HEK293 (cell line): ENCODE measurements around the gene HOXA11.

Source experiments
- CTCF ChIP-seq: fragments of 450-650 bp; formaldehyde crosslinking; IDR thresholded peaks from 2 replicates; pipeline ENCODE4 v1.5.1; 2016; ENCODE audit warnings: missing biosample characterization, missing genetic modification characterization
- GFI1B ChIP-seq: fragments of 450-650 bp; formaldehyde crosslinking; IDR thresholded peaks from 2 replicates; pipeline ENCODE4 v1.5.1; 2016; ENCODE audit warnings: missing biosample characterization, missing genetic modification characterization
- PBX3 ChIP-seq: sonication (generic); formaldehyde crosslinking; IDR thresholded peaks from 2 replicates; pipeline ENCODE4 v1.8.1; 2022; ENCODE audit warnings: mild to moderate bottlenecking, moderate library complexity, missing genetic modification reagents
- PRDM1 ChIP-seq: fragments of 450-650 bp; formaldehyde crosslinking; IDR thresholded peaks from 2 replicates; pipeline ENCODE4; 2016; ENCODE audit warnings: missing biosample characterization, missing genetic modification characterization
- REST ChIP-seq: fragments of 450-650 bp; formaldehyde crosslinking; IDR thresholded peaks from 2 replicates; pipeline ENCODE4 v1.5.1; 2016; ENCODE audit warnings: missing biosample characterization, missing genetic modification characterization
- SALL2 ChIP-seq: fragments of 450-650 bp; formaldehyde crosslinking; IDR thresholded peaks from 2 replicates; pipeline ENCODE4 v1.5.0; 2017; ENCODE audit warnings: missing biosample characterization, mild to moderate bottlenecking, missing genetic modification characterization, borderline replicate concordance
- WT1 ChIP-seq: fragments of 450-650 bp; formaldehyde crosslinking; IDR thresholded peaks from 2 replicates; pipeline ENCODE4 v1.5.1; 2016; ENCODE audit warnings: missing biosample characterization, missing genetic modification characterization
- ZNF138 ChIP-seq: fragments of 450-650 bp; formaldehyde crosslinking; IDR thresholded peaks from 2 replicates; pipeline ENCODE4 v1.5.1; 2016; ENCODE audit warnings: missing biosample characterization, missing genetic modification characterization, borderline replicate concordance
- ZNF175 ChIP-seq: fragments of 450-650 bp; formaldehyde crosslinking; IDR thresholded peaks from 2 replicates; pipeline ENCODE4 v1.5.1; 2016; ENCODE audit warnings: missing biosample characterization, missing genetic modification characterization
- ZNF639 ChIP-seq: fragments of 450-650 bp; formaldehyde crosslinking; IDR thresholded peaks from 2 replicates; pipeline ENCODE4 v1.5.1; 2016; ENCODE audit warnings: missing biosample characterization, missing genetic modification characterization
- ZNF704 ChIP-seq: fragments of 450-650 bp; formaldehyde crosslinking; IDR thresholded peaks from 2 replicates; pipeline ENCODE4 v1.5.1; 2016; ENCODE audit warnings: missing biosample characterization, missing genetic modification characterization
- ZNF768 ChIP-seq: fragments of 450-650 bp; formaldehyde crosslinking; IDR thresholded peaks from 2 replicates; pipeline ENCODE4 v1.5.1; 2018; ENCODE audit warnings: missing biosample characterization, mild to moderate bottlenecking, missing genetic modification characterization
- ZSCAN4 ChIP-seq: fragments of 450-650 bp; formaldehyde crosslinking; IDR thresholded peaks from 2 replicates; pipeline ENCODE4 v1.5.1; 2017; ENCODE audit warnings: missing biosample characterization, missing genetic modification characterization

- no peak for TF ChIP-seq ZNF138 (tag by site-specific recombination)
- TF ChIP-seq CTCF (tag by site-specific recombination), result no peak
- no peak for TF ChIP-seq ZSCAN4 (tag by site-specific recombination)
- TF ChIP-seq ZNF639 (tag by site-specific recombination), result no peak
- no peak for TF ChIP-seq SALL2
- TF ChIP-seq PBX3, result no peak
- no peak for TF ChIP-seq WT1
- no peak for TF ChIP-seq ZNF704 (tag by site-specific recombination)
- TF ChIP-seq ZNF768 (tag by site-specific recombination), result no peak
- TF ChIP-seq PRDM1 (tag by site-specific recombination), result no peak
- TF ChIP-seq ZNF175 (tag by site-specific recombination), result no peak
- no peak for TF ChIP-seq REST (tag by site-specific recombination)
- no peak for TF ChIP-seq GFI1B (tag by site-specific recombination)
These were observed 9.8 kb upstream of the HOXA11 start for GRCh38 chr7:27194686-27195379.
